GM19043 (cell line): ENCODE measurements around the gene SKIC3.

Experiments used
- ATAC-seq: cut with Tn5 transposase; IDR thresholded peaks from one replicate; pipeline ENCODE4 v1.9.1; 2021; ENCODE audit warnings: low read depth; ENCODE audit not compliant: unreplicated experiment

Gene SKIC3

GRCh38 chr5:95554647-95555548 is at the start of gene SKIC3, which contains the start of gene ARSK:
Gene SKIC3 (minus strand): TSS chr5:95554977. CDS start chr5:95547150, 7,827 bp downstream.
Gene ARSK (plus strand): TSS chr5:95555101. CDS start chr5:95555279, 178 bp downstream.
- ATAC-seq, result peak; percentile 83

- ATAC-seq, result no peak
These were observed 45.8 kb upstream of the SKIC3 start for GRCh38 chr5:95600557-95600956.

- no peak for ATAC-seq
These were observed 44.5 kb upstream of the SKIC3 start for GRCh38 chr5:95599252-95599651.

GRCh38 chr5:95595289-95595931 is 40.6 kb upstream of the SKIC3 start:
- ATAC-seq, result no peak

GRCh38 chr5:95591490-95591901 is 36.7 kb upstream of the SKIC3 start:
- ATAC-seq, result peak; percentile 82

GRCh38 chr5:95590880-95591279 is 36.1 kb upstream of the SKIC3 start:
- no peak for ATAC-seq

- no peak for ATAC-seq
These were observed 29.2 kb upstream of the SKIC3 start for GRCh38 chr5:95583992-95584391.

GRCh38 chr5:95581576-95581975 is 26.8 kb upstream of the SKIC3 start:
- ATAC-seq, result no peak

GRCh38 chr5:95572016-95572415 is 17.2 kb upstream of the SKIC3 start:
- ATAC-seq, result no peak

GRCh38 chr5:95565280-95565920 is 10.6 kb upstream of the SKIC3 start:
- no peak for ATAC-seq

- no peak for ATAC-seq
These were observed 9.7 kb upstream of the SKIC3 start for GRCh38 chr5:95564450-95564849.

- ATAC-seq, result no peak
These were observed 8.6 kb upstream of the SKIC3 start for GRCh38 chr5:95563367-95563766.

GRCh38 chr5:95562282-95562681 is 7.5 kb upstream of the SKIC3 start:
- no peak for ATAC-seq

- ATAC-seq, result no peak
These were observed 3.1 kb upstream of the SKIC3 start for GRCh38 chr5:95557841-95558240.

GRCh38 chr5:95555553-95555952 is 776 bp upstream of the SKIC3 start:
- no peak for ATAC-seq

- ATAC-seq, result peak; percentile 26
These were observed 488 bp downstream of the SKIC3 start for GRCh38 chr5:95554331-95554646.

- ATAC-seq, result no peak
These were observed 5.7 kb downstream of the SKIC3 start for GRCh38 chr5:95549030-95549429.

GRCh38 chr5:95543017-95543705 is 11.6 kb downstream of the SKIC3 start:
- ATAC-seq, result no peak

GRCh38 chr5:95537501-95537900 is 17.3 kb downstream of the SKIC3 start:
- ATAC-seq, result no peak

GRCh38 chr5:95533761-95534160 is 21.0 kb downstream of the SKIC3 start:
- ATAC-seq, result no peak

GRCh38 chr5:95533106-95533505 is 21.7 kb downstream of the SKIC3 start:
- no peak for ATAC-seq
